ENCODE data around the gene SLC9A4.

Gene SLC9A4

GRCh38 chr2:102453501-102453900 lies 19.5 kb upstream of the SLC9A4 start:
- TF ChIP-seq, protein P1, sequence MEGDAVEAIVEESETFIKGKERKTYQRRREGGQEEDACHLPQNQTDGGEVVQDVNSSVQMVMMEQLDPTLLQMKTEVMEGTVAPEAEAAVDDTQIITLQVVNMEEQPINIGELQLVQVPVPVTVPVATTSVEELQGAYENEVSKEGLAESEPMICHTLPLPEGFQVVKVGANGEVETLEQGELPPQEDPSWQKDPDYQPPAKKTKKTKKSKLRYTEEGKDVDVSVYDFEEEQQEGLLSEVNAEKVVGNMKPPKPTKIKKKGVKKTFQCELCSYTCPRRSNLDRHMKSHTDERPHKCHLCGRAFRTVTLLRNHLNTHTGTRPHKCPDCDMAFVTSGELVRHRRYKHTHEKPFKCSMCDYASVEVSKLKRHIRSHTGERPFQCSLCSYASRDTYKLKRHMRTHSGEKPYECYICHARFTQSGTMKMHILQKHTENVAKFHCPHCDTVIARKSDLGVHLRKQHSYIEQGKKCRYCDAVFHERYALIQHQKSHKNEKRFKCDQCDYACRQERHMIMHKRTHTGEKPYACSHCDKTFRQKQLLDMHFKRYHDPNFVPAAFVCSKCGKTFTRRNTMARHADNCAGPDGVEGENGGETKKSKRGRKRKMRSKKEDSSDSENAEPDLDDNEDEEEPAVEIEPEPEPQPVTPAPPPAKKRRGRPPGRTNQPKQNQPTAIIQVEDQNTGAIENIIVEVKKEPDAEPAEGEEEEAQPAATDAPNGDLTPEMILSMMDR (IDR thresholded peaks at IDR 0.05; ENCODE audit: borderline replicate concordance, insufficient read depth, low read depth, low read length) = no peak
- H3K4me3 ChIP-seq (ENCODE audit: low read depth, low read length) = no peak overlapping the region

GRCh38 chr2:102455061-102455670 lies 17.9 kb upstream of the SLC9A4 start:
- H3K4me3 ChIP-seq (ENCODE audit: low read depth, low read length) = no peak overlapping the region
- TF ChIP-seq, protein P1 (IDR thresholded peaks at IDR 0.05; ENCODE audit: borderline replicate concordance, insufficient read depth, low read depth, low read length) = no peak

GRCh38 chr2:102460467-102460866 lies 12.6 kb upstream of the SLC9A4 start:
- TF ChIP-seq, protein P1 (IDR thresholded peaks at IDR 0.05; ENCODE audit: borderline replicate concordance, insufficient read depth, low read depth, low read length) = no peak
- H3K4me3 ChIP-seq (ENCODE audit: low read depth, low read length) = no peak overlapping the region

- no peak overlapping the region for H3K4me3 ChIP-seq (ENCODE audit: low read depth, low read length)
- TF ChIP-seq, protein P1 (IDR thresholded peaks at IDR 0.05; ENCODE audit: borderline replicate concordance, insufficient read depth, low read depth, low read length) = no peak
Measured at GRCh38 chr2:102461188-102461587, 11.8 kb upstream of the SLC9A4 start.

- TF ChIP-seq, protein P1 (IDR thresholded peaks at IDR 0.05; ENCODE audit: borderline replicate concordance, insufficient read depth, low read depth, low read length) = no peak
- H3K4me3 ChIP-seq (ENCODE audit: low read depth, low read length) = no peak overlapping the region
Measured at GRCh38 chr2:102463160-102463559, 9.9 kb upstream of the SLC9A4 start.

- no peak overlapping the region for H3K4me3 ChIP-seq (ENCODE audit: low read depth, low read length)
- TF ChIP-seq, protein P1 (IDR thresholded peaks at IDR 0.05; ENCODE audit: borderline replicate concordance, insufficient read depth, low read depth, low read length) = no peak
Measured at GRCh38 chr2:102470168-102470567, 2.9 kb upstream of the SLC9A4 start.

DNA sequence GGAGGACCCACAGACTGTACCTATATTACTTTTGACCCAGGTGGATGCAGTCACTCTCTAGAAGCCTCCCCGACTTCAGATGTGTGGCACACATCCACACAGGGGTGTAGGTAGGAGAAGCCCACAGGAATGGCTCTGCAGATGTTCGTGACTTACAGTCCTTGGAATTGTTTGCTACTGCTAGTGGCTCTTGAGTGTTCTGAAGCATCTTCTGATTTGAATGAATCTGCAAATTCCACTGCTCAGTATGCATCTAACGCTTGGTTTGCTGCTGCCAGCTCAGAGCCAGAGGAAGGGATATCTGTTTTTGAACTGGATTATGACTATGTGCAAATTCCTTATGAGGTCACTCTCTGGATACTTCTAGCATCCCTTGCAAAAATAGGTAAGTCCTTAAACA lies 605 bp downstream of the SLC9A4 start:
- H3K4me3 ChIP-seq (ENCODE audit: low read depth, low read length) = no peak overlapping the region
- TF ChIP-seq, protein P1 (IDR thresholded peaks at IDR 0.05; ENCODE audit: borderline replicate concordance, insufficient read depth, low read depth, low read length) = no peak
